K562 (cell line): ENCODE measurements around the gene AP1G1. TPM values are rescaled to one million over a fixed set of nuclear protein-coding genes. Genes with fewer than 3 reads are reported as not detected.

Experiments used
- ATAC-seq: fragments of 200-7000 bp; cut with Tn5 transposase; 3 replicates; pipeline ENCODE4 v1.9.1; 2020; ENCODE audit warnings: moderate library complexity
- BruUV-seq: library from RNA; stranded (reverse); fragments of 400-500 nt; replicated peaks from 2 replicates; lab custom pipeline; 2021; lab: Mats Ljungman, UMichigan
- CTCF ChIA-PET: fragments of 300-600 bp; formaldehyde crosslinking; extraction: SDS; loops from one replicate; lab custom pipeline; 2021; ENCODE audit warnings: low intra/inter-chr PET ratio; lab: Yijun Ruan, JAX
- POLR2A ChIA-PET: fragments of 300-600, 350-650 bp; sonication (Branson Sonifier 250); formaldehyde crosslinking; extraction: SDS; loops from one replicate; lab custom pipeline; 2021; ENCODE audit warnings: antibody characterized with exemption, inconsistent platforms; lab: Yijun Ruan, JAX
- DNase-seq, 4 experiments: peaks; one replicate each; pipeline versions ENCODE4 v3.0.0 to v3.0.0-alpha.2; 2011 to 2018; ENCODE audit warnings: low spot score in 3 of 4, mixed read lengths in 3 of 4; ENCODE audit errors: extremely low read depth in 1 of 4
- FAIRE-seq: peaks from 2 replicates; lab custom pipeline; 2011; peaks lifted over from hg19 to GRCh38; lab: Jason Lieb, UNC
- H2AFZ ChIP-seq: 2 replicates; pipeline ENCODE4 v1.6.0; 2011; ENCODE audit warnings: low read depth, low read length, control low read depth, inconsistent platforms
- H3K27ac ChIP-seq: fragments of 200-600 bp; 3 replicates; pipeline ENCODE4 v1.8.0; 2011; ENCODE audit warnings: low read depth, mild to moderate bottlenecking, control low read depth, inconsistent platforms, low read length, moderate library complexity, mixed read lengths; ENCODE audit errors: extremely low read depth
- H3K27me3 ChIP-seq, 2 experiments: fragments of 300-600 bp in 1 of 2; 2 replicates in 1 of 2; 3 replicates in 1 of 2; pipeline versions ENCODE4 v1.6.0 to v1.8.0; 2011; ENCODE audit warnings: inconsistent platforms in 2 of 2, low read length in 2 of 2, mild to moderate bottlenecking in 1 of 2, mixed read lengths in 1 of 2, moderate library complexity in 1 of 2; ENCODE audit not compliant: control insufficient read depth in 2 of 2, insufficient read depth in 2 of 2
- H3K36me3 ChIP-seq: fragments of 300-600 bp; 3 replicates; pipeline ENCODE4 v1.8.0; 2011; ENCODE audit warnings: mild to moderate bottlenecking, low read length, inconsistent platforms; ENCODE audit not compliant: control insufficient read depth, insufficient read depth
- H3K4me1 ChIP-seq, 2 experiments: fragments of 200-600 bp in 1 of 2; replicated peaks in 1 of 2; 2 replicates in 1 of 2; 3 replicates in 1 of 2; pipeline versions ENCODE4 v1.5.1 to v1.8.0; 2011; ENCODE audit warnings: inconsistent platforms in 2 of 2, low read length in 2 of 2, mild to moderate bottlenecking in 1 of 2, mixed read lengths in 1 of 2, moderate library complexity in 1 of 2; ENCODE audit not compliant: control insufficient read depth in 2 of 2, insufficient read depth in 2 of 2
- H3K4me2 ChIP-seq: 2 replicates; pipeline ENCODE4 v1.6.1; 2011; ENCODE audit warnings: low read length, control low read depth, inconsistent platforms, mixed read lengths; ENCODE audit not compliant: insufficient read depth
- H3K4me3 ChIP-seq: fragments of 200-600 bp; sonication (generic), shearing (Covaris generic); 2 replicates; pipeline ENCODE4 v1.5.1; 2016; ENCODE audit warnings: control low read depth, inconsistent platforms
- H3K79me2 ChIP-seq: fragments of 200-600 bp; 3 replicates; pipeline ENCODE4 v1.8.0; 2011; ENCODE audit warnings: low read length, inconsistent platforms; ENCODE audit not compliant: control insufficient read depth, insufficient read depth
- H3K9ac ChIP-seq, 2 experiments: 2 replicates each; pipeline versions ENCODE4 v1.6.0 to v1.6.1; 2011; ENCODE audit warnings: low read depth in 2 of 2, low read length in 2 of 2, control low read depth in 1 of 2, inconsistent platforms in 1 of 2, mild to moderate bottlenecking in 1 of 2, mixed read lengths in 1 of 2; ENCODE audit not compliant: insufficient read depth in 1 of 2
- H3K9me1 ChIP-seq: one replicate; pipeline ENCODE4 v1.6.0; 2011; ENCODE audit warnings: inconsistent platforms, mild to moderate bottlenecking, low read length, moderate library complexity; ENCODE audit not compliant: control insufficient read depth, insufficient read depth
- H3K9me3 ChIP-seq: replicated peaks from 2 replicates; pipeline ENCODE4 v1.5.1; 2011; ENCODE audit warnings: low read depth, low read length, inconsistent platforms; ENCODE audit not compliant: control insufficient read depth, insufficient read depth
- H4K20me1 ChIP-seq: replicated peaks from 2 replicates; pipeline ENCODE4 v1.6.1; 2011; ENCODE audit warnings: low read length, inconsistent platforms, mixed read lengths; ENCODE audit not compliant: control insufficient read depth, insufficient read depth
- ADNP ChIP-seq: fragments of 200-800 bp; sonication (Bioruptor generic); IDR thresholded peaks from 2 replicates; pipeline ENCODE4 v1.6.1; 2016; ENCODE audit warnings: missing genetic modification characterization, missing compliant biosample characterization
- DLX4 ChIP-seq: fragments of 250-450 bp; sonication (Bioruptor Pico); IDR thresholded peaks from 2 replicates; pipeline ENCODE4 v1.6.1; 2021; ENCODE audit warnings: mild to moderate bottlenecking
- GABPA ChIP-seq: fragments of 200-800 bp; sonication (Bioruptor generic); conservative IDR thresholded peaks from 2 replicates; pipeline ENCODE4 v1.6.1; 2016; ENCODE audit warnings: low read depth, missing genetic modification characterization, missing compliant biosample characterization
- MAFF ChIP-seq: IDR thresholded peaks from 2 replicates; pipeline ENCODE4 v1.6.1; 2012; ENCODE audit warnings: low read length, improper control_type of control experiment
- MEF2A ChIP-seq: IDR thresholded peaks from 2 replicates; pipeline ENCODE4 v1.6.1; 2011; ENCODE audit warnings: low read depth, mild to moderate bottlenecking, low read length, moderate library complexity; ENCODE audit not compliant: control insufficient read depth
- MIER1 ChIP-seq: fragments of 450-650 bp; IDR thresholded peaks from 2 replicates; pipeline ENCODE4 v1.6.1; 2016; ENCODE audit warnings: antibody characterized with exemption, mild to moderate bottlenecking, low read depth
- POLR2AphosphoS5 ChIP-seq: IDR thresholded peaks from 2 replicates; pipeline ENCODE4 v1.6.1; 2011; ENCODE audit warnings: mild to moderate bottlenecking, low read depth, low read length, moderate library complexity; ENCODE audit not compliant: control insufficient read depth, insufficient read depth
- RCOR1 ChIP-seq, 2 experiments: IDR thresholded peaks; 2 replicates each; pipeline ENCODE4 v1.6.1; 2012; ENCODE audit warnings: low read depth in 2 of 2, low read length in 2 of 2, borderline replicate concordance in 1 of 2, improper control_type of control experiment in 1 of 2
- RHOXF2B ChIP-seq: fragments of 250-450 bp; sonication (Bioruptor Pico); conservative IDR thresholded peaks from 2 replicates; pipeline ENCODE4 v1.5.1; 2021
- ZNF696 ChIP-seq: fragments of 250-450 bp; sonication (Bioruptor Pico); conservative IDR thresholded peaks from 2 replicates; pipeline ENCODE4 v1.4.0; 2020; ENCODE audit warnings: mild to moderate bottlenecking, moderate library complexity
- WGBS: fragments of 100-300 bp; shearing (Covaris generic); methylation state at CpG from one replicate; pipeline ENCODE4 v1.1.6; 2016; ENCODE audit warnings: low coverage, mixed read lengths; ENCODE audit not compliant: insufficient coverage; ENCODE audit errors: missing lambda C conversion rate; 5-methylcytosine and 5-hydroxymethylcytosine counted together
- in situ Hi-C: fragments of 300-500 bp; cut with MboI; formaldehyde crosslinking; loops from 4 replicates; pipeline ENCODE4 v1.15.0; 2018; ENCODE audit warnings: inconsistent platforms, mixed read lengths
- intact Hi-C: fragments of 100-400 bp; cut with micrococcal nuclease; formaldehyde crosslinking; loops from 2 replicates; pipeline ENCODE4 v1.14.2; 2022
- polyA plus RNA-seq, 8 experiments: library from polyadenylated mRNA; depleted of rRNA in 4 of 8; stranded (reverse) in 5 of 8; unstranded in 3 of 8; fragments of >200 nt; fragmentation: Nextera tagmentation in 2 of 8; fragmentation: Illumina TruSeq in 1 of 8; extraction: Ambion mirVana in 2 of 8; extraction: Trizol in 1 of 8; gene quantifications; 2 replicates each; pipeline versions ENCODE4 v1.2.1 to v1.2.3, GENCODE V29; 2011 to 2014; ENCODE audit warnings: inconsistent platforms in 1 of 8, missing spikeins in 1 of 8
- total RNA-seq, 7 experiments: library from RNA; depleted of rRNA in 6 of 7; stranded (reverse); fragments of >200 nt in 6 of 7; fragmentation: Illumina TruSeq in 2 of 7; extraction: Trizol in 2 of 7; gene quantifications; 2 replicates each; pipeline versions ENCODE4 v1.2.1 to v1.2.3, GENCODE V29; 2011 to 2021; ENCODE audit warnings: low replicate concordance in 1 of 7

Gene AP1G1
- total and polyA plus RNA-seq, 9 of the 15 experiments (the other 6 are each of a cell fraction or from before 2014, with no cell fraction given) = 7.0 to 59.2 (median 42.0) TPM

- no peak for TF ChIP-seq DLX4 (CRISPR knock-in tag)
Observed at GRCh38 chr16:71843572-71843971, 34.9 kb upstream of the AP1G1 start (continued).

GRCh38 chr16:71840052-71840451, 31.4 kb upstream of the AP1G1 start:
- no peaks in the 10 kb centered on the region for H3K79me2 ChIP-seq
- no peak overlapping the region for H3K4me3 ChIP-seq
- H2AFZ ChIP-seq = peak overlapping the region; percentile 64
- no peaks in the 10 kb centered on the region for H3K9me1 ChIP-seq
- DNase-seq (no peak), FAIRE-seq (no peak), ATAC-seq (no peak)
- BruUV-seq = no TSS peak
- peaks cover 3 to 5% of the 10 kb centered on the region in 2 experiments; a peak in 3 of 5 replicates for H3K4me1 ChIP-seq
- no peaks in the 10 kb centered on the region for H3K9me3 ChIP-seq
- 51% methylated on average over 7 of the region's 7 CpGs for WGBS
- H3K9ac ChIP-seq = no peak overlapping the region
- no peaks in the 10 kb centered on the region for H4K20me1 ChIP-seq
- no peak overlapping the region for H3K27ac ChIP-seq
- no peaks in the 10 kb centered on the region for H3K36me3 ChIP-seq
- no peaks in the 10 kb centered on the region for H3K27me3 ChIP-seq
- in situ Hi-C loops (no loop called here), intact Hi-C loops (no loop called here)
- CTCF ChIA-PET = no interaction called here
- POLR2A ChIA-PET = interaction anchor here (0.6 to 1.1 kb wide), 3 partner anchors 19 to 45 kb away, joined by 3 read pairs; no protein-coding TSS in a partner anchor
- no peak for TF ChIP-seq MIER1
- TF ChIP-seq ZNF696 (CRISPR knock-in tag) = no peak
- no peak for TF ChIP-seq POLR2AphosphoS5
- TF ChIP-seq RHOXF2B (CRISPR knock-in tag) = no peak
- no peak for TF ChIP-seq GABPA (tag)
- peak; percentile 30; the same call in 1 of the 2 replicates for TF ChIP-seq ADNP
- TF ChIP-seq MAFF = no peak
- no peak for TF ChIP-seq RCOR1 (IDR thresholded peaks at IDR 0.05; ENCODE audit: borderline replicate concordance in 1 of 2, low read depth in 2 of 2, low read length in 2 of 2)
- no peak for TF ChIP-seq MEF2A
- H3K4me2 ChIP-seq = no peak overlapping the region
